Endodermal cell (in vitro differentiated cells): ENCODE results near the gene MACROD2. TPM values are rescaled to one million over a fixed set of nuclear protein-coding genes. Genes with fewer than 3 reads are reported as not detected.

ENCODE experiments used
- DNase-seq: peaks from one replicate; pipeline ENCODE4 v3.0.0-alpha.2; 2017
- H3K27ac ChIP-seq: 2 replicates; pipeline ENCODE4 v1.5.1; 2013; ENCODE audit warnings: mild to moderate bottlenecking, low read depth, low read length, moderate library complexity
- H3K27me3 ChIP-seq: 2 replicates; pipeline ENCODE4 v1.6.1; 2013; ENCODE audit warnings: mild to moderate bottlenecking, low read length, moderate library complexity; ENCODE audit not compliant: insufficient read depth, control insufficient read depth, poor library complexity, severe bottlenecking
- H3K36me3 ChIP-seq: 2 replicates; pipeline ENCODE4 v1.7.0; 2013; ENCODE audit warnings: mild to moderate bottlenecking, low read length, moderate library complexity; ENCODE audit not compliant: control insufficient read depth, insufficient read depth
- H3K4me1 ChIP-seq: one replicate; pipeline ENCODE4 v1.7.0; 2013; ENCODE audit warnings: low read length; ENCODE audit not compliant: control insufficient read depth, insufficient read depth
- H3K4me3 ChIP-seq: 2 replicates; pipeline ENCODE4 v1.5.1; 2013; ENCODE audit warnings: mild to moderate bottlenecking, low read length, moderate library complexity
- H3K9ac ChIP-seq: 2 replicates; pipeline ENCODE4 v1.6.1; 2013; ENCODE audit warnings: mild to moderate bottlenecking, low read length, moderate library complexity; ENCODE audit not compliant: poor library complexity, severe bottlenecking; ENCODE audit errors: extremely low read depth
- H3K9me3 ChIP-seq: 2 replicates; pipeline ENCODE4 v1.6.1; 2013; ENCODE audit warnings: mild to moderate bottlenecking, low read length, moderate library complexity; ENCODE audit not compliant: control insufficient read depth
- H3K27ac Mint-ChIP-seq: 2 replicates; pipeline ENCODE4 v1.8.0; 2020; ENCODE audit warnings: mixed read lengths
- H3K27me3 Mint-ChIP-seq: 2 replicates; pipeline ENCODE4 v1.8.0; 2021; ENCODE audit warnings: mild to moderate bottlenecking, mixed read lengths; ENCODE audit not compliant: insufficient read depth
- H3K36me3 Mint-ChIP-seq: 2 replicates; pipeline ENCODE4 v1.8.0; 2020; ENCODE audit warnings: low read depth, mixed read lengths
- H3K4me1 Mint-ChIP-seq: 2 replicates; pipeline ENCODE4 v1.8.0; 2020; ENCODE audit warnings: mixed read lengths
- H3K4me3 Mint-ChIP-seq: 2 replicates; pipeline ENCODE4 v1.8.0; 2020; ENCODE audit warnings: mild to moderate bottlenecking, moderate library complexity, mixed read lengths
- H3K9me3 Mint-ChIP-seq: 2 replicates; pipeline ENCODE4 v1.8.0; 2020; ENCODE audit warnings: mild to moderate bottlenecking, mixed read lengths
- WGBS, 2 experiments: methylation state at CpG; one replicate each; pipeline versions ENCODE4 v1.1.5 to v1.1.7; 2013; ENCODE audit warnings: missing lambda C conversion rate in 2 of 2, mixed read lengths in 1 of 2; ENCODE audit not compliant: insufficient coverage in 1 of 2, insufficient read length in 1 of 2; 5-methylcytosine and 5-hydroxymethylcytosine counted together
- total RNA-seq, 2 donors: library from RNA; stranded (reverse); fragmentation: NEBNext Ultra II Directional in 1 of 2; extraction: Animal tissue kit (Norgen Biotek cat#: 25700) in 1 of 2; gene quantifications; 2 replicates in 1 of 2; 3 replicates in 1 of 2; pipeline ENCODE4 v1.2.1, GENCODE V29; 2021
- TF ChIP-seq, protein P1 (sequence below): fragments of 200-600 bp; sonication (generic); conservative IDR thresholded peaks from 2 replicates; pipeline ENCODE4 v1.5.0; 2021; ENCODE audit warnings: antibody characterized with exemption, mild to moderate bottlenecking

MACROD2 gene
- total RNA-seq, 2 donors from 2014 or later, result 2.3 to 4.8 TPM

DNA sequence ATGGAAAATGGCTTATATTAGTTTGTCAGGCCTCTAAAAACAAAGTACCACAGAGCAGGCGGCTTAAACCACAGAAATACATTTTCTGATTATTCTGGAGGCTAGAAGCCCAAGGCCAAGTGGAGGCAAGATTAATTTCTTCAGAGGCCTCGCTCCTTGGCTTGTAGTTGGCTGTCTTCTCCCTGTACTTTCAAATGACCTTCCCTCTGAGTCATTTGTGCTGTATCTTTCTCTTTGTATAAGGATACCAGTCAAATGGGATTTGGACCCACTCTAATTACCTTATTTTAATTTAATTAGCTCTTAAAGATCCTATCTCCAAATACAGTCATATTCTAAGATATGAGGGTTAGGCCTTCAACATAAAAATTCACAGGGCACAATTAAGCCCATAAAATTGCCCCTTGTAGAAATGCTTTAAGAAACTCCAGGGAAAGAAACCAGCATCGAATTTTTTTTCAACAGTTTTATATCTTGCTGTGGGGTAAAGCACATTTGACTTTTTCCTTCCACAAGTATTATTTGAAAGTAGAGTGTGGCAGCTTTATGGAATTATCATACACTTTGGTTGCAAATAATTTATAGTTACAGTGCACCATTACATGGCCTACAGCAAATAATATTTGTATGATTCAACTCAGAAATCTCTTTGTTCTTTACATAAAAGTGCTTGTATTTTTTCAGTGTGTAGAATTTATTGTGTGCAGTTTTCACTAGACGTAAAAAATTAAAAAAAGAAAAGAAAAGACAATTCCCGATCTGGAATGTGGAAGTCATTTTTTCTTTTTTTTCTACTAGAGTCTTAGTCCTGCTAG lies 1871.8 kb downstream of the MACROD2 start:
- H3K4me3 Mint-ChIP-seq, result no peak overlapping the region
- no peaks in the 10 kb centered on the region for H3K36me3 ChIP-seq
- no peaks in the 10 kb centered on the region for H3K27me3 Mint-ChIP-seq
- H3K27me3 ChIP-seq, result no peaks in the 10 kb centered on the region
- no peak for DNase-seq
- whole genome bisulfite sequencing, 2 experiments, result 94 to 100% methylated on average over 3 to 5 of the region's 5 CpGs
- H3K9me3 Mint-ChIP-seq, result peaks cover 4% of the 10 kb centered on the region
- TF ChIP-seq, protein P1, sequence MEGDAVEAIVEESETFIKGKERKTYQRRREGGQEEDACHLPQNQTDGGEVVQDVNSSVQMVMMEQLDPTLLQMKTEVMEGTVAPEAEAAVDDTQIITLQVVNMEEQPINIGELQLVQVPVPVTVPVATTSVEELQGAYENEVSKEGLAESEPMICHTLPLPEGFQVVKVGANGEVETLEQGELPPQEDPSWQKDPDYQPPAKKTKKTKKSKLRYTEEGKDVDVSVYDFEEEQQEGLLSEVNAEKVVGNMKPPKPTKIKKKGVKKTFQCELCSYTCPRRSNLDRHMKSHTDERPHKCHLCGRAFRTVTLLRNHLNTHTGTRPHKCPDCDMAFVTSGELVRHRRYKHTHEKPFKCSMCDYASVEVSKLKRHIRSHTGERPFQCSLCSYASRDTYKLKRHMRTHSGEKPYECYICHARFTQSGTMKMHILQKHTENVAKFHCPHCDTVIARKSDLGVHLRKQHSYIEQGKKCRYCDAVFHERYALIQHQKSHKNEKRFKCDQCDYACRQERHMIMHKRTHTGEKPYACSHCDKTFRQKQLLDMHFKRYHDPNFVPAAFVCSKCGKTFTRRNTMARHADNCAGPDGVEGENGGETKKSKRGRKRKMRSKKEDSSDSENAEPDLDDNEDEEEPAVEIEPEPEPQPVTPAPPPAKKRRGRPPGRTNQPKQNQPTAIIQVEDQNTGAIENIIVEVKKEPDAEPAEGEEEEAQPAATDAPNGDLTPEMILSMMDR, result no peak
- H3K27ac ChIP-seq, result no peak overlapping the region
- peaks cover 15% of the 10 kb centered on the region for H3K9me3 ChIP-seq
- no peaks in the 10 kb centered on the region for H3K4me1 Mint-ChIP-seq
- no peaks in the 10 kb centered on the region for H3K4me1 ChIP-seq
- no peak overlapping the region for H3K27ac Mint-ChIP-seq
- H3K4me3 ChIP-seq, result no peak overlapping the region
- no peak overlapping the region for H3K9ac ChIP-seq
- no peaks in the 10 kb centered on the region for H3K36me3 Mint-ChIP-seq

DNA sequence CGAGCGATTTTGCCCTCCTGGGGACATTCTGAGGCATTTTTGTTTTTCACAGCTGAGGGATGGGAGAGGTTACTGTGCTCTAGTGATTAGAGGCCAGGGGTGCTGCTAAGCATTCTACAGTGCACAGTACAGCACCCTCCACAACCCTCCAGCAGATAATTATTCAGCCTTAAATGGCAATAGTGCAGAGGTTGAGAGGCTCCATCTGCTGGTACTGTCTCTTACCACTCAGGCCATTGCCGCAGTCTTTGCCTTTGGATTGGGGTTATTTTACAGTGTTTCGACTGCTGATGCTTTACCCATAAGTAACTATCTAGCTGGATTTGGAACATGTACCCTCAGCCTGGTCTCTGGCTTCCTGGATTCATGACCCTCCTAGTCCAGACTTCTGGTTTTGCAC lies 1872.6 kb downstream of the MACROD2 start:
- no peaks in the 10 kb centered on the region for H3K36me3 ChIP-seq
- Mint-ChIP-seq H3K9me3 (peaks cover 4% of the 10 kb centered on the region), H3K27me3 (no peaks in the 10 kb centered on the region), H3K27ac (no peak overlapping the region), H3K4me3 (no peak overlapping the region), H3K36me3 (no peaks in the 10 kb centered on the region), H3K4me1 (no peaks in the 10 kb centered on the region)
- peak; percentile 51 for DNase-seq
- 85 to 94% methylated on average over 2 to 4 of the region's 4 CpGs for WGBS, 2 experiments
- no peak overlapping the region for H3K9ac ChIP-seq
- H3K4me3 ChIP-seq, result no peak overlapping the region
- TF ChIP-seq, protein P1, result peak; percentile 68
- H3K4me1 ChIP-seq, result no peaks in the 10 kb centered on the region
- no peaks in the 10 kb centered on the region for H3K27me3 ChIP-seq
- H3K27ac ChIP-seq, result no peak overlapping the region
- H3K9me3 ChIP-seq, result peaks cover 15% of the 10 kb centered on the region

DNA sequence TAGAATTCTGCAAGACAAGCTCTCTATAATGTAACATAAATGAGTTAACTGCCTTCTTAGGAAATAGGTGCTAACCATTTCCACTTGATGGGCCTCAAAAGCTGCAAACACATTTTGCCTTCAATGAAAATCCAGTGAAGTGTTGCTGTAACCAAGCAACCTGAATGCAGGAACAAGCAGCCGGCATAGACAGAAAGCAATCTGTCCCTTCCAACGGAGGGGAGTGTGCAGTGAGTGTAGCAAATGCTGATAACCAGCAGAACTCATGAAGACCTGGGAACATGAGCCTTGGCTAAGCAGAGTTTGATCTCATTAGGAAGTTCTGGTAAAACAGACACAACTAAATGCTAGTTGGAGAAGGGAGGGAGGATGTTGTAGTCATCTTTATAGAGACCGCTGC lies 1880.1 kb downstream of the MACROD2 start:
- Histone ChIP-seq H3K27me3 (no peaks in the 10 kb centered on the region), H3K4me3 (no peak overlapping the region), H3K9ac (no peak overlapping the region), H3K4me1 (no peaks in the 10 kb centered on the region), H3K27ac (no peak overlapping the region), H3K36me3 (no peaks in the 10 kb centered on the region), H3K9me3 (peaks cover 2% of the 10 kb centered on the region)
- TF ChIP-seq, protein P1, result no peak
- Mint-ChIP-seq H3K36me3 (no peaks in the 10 kb centered on the region), H3K4me3 (no peak overlapping the region), H3K27me3 (no peaks in the 10 kb centered on the region), H3K27ac (no peak overlapping the region), H3K4me1 (no peaks in the 10 kb centered on the region), H3K9me3 (peaks cover 13% of the 10 kb centered on the region)
- WGBS, 2 experiments, result 61 to 92% methylated on average over 2 to 3 of the region's 3 CpGs
- DNase-seq, result no peak
